Neutrophil (primary cell): ENCODE data around the gene SF3B1.
"Not testable (repeated sequence)": the region's sequence is repeated elsewhere in the genome, so short reads cannot be mapped to it uniquely, and the experiment has no call there.

Experiments used
- H3K27ac ChIP-seq: fragments of 200-600 bp; sonication (generic); 2 replicates; pipeline ENCODE4 v1.5.1; 2016; ENCODE audit warnings: mild to moderate bottlenecking, moderate library complexity
- H3K27me3 ChIP-seq: fragments of 200-600 bp; sonication (generic); 2 replicates; pipeline ENCODE4 v1.6.0; 2016; ENCODE audit warnings: mild to moderate bottlenecking
- H3K36me3 ChIP-seq: fragments of 200-600 bp; sonication (generic); 2 replicates; pipeline ENCODE4 v1.5.1; 2017
- H3K4me1 ChIP-seq, 2 experiments: fragments of 200-600 bp in 1 of 2; sonication (generic) in 1 of 2; 1 replicate in 1 of 2; 2 replicates in 1 of 2; pipeline versions ENCODE4 v1.5.1 to v1.6.1; 2013 to 2016; ENCODE audit warnings: low read depth in 1 of 2, low read length in 1 of 2, mild to moderate bottlenecking in 1 of 2, moderate library complexity in 1 of 2; ENCODE audit not compliant: control insufficient read depth in 1 of 2, insufficient read depth in 1 of 2
- H3K4me3 ChIP-seq, 2 experiments: fragments of 200-600 bp in 1 of 2; sonication (generic) in 1 of 2; 1 replicate in 1 of 2; 2 replicates in 1 of 2; pipeline ENCODE4 v1.5.1; 2013 to 2016; ENCODE audit warnings: low read depth in 1 of 2, low read length in 1 of 2, mild to moderate bottlenecking in 1 of 2, moderate library complexity in 1 of 2
- H3K9me3 ChIP-seq: fragments of 200-600 bp; sonication (generic); 2 replicates; pipeline ENCODE4 v1.5.1; 2016
- TF ChIP-seq, protein P1 (sequence below): fragments of 200-600 bp; sonication (generic); IDR thresholded peaks from 2 replicates; pipeline ENCODE4 v1.5.1; 2016; ENCODE audit warnings: antibody characterized with exemption

The SF3B1 gene, protein sequence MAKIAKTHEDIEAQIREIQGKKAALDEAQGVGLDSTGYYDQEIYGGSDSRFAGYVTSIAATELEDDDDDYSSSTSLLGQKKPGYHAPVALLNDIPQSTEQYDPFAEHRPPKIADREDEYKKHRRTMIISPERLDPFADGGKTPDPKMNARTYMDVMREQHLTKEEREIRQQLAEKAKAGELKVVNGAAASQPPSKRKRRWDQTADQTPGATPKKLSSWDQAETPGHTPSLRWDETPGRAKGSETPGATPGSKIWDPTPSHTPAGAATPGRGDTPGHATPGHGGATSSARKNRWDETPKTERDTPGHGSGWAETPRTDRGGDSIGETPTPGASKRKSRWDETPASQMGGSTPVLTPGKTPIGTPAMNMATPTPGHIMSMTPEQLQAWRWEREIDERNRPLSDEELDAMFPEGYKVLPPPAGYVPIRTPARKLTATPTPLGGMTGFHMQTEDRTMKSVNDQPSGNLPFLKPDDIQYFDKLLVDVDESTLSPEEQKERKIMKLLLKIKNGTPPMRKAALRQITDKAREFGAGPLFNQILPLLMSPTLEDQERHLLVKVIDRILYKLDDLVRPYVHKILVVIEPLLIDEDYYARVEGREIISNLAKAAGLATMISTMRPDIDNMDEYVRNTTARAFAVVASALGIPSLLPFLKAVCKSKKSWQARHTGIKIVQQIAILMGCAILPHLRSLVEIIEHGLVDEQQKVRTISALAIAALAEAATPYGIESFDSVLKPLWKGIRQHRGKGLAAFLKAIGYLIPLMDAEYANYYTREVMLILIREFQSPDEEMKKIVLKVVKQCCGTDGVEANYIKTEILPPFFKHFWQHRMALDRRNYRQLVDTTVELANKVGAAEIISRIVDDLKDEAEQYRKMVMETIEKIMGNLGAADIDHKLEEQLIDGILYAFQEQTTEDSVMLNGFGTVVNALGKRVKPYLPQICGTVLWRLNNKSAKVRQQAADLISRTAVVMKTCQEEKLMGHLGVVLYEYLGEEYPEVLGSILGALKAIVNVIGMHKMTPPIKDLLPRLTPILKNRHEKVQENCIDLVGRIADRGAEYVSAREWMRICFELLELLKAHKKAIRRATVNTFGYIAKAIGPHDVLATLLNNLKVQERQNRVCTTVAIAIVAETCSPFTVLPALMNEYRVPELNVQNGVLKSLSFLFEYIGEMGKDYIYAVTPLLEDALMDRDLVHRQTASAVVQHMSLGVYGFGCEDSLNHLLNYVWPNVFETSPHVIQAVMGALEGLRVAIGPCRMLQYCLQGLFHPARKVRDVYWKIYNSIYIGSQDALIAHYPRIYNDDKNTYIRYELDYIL

DNA sequence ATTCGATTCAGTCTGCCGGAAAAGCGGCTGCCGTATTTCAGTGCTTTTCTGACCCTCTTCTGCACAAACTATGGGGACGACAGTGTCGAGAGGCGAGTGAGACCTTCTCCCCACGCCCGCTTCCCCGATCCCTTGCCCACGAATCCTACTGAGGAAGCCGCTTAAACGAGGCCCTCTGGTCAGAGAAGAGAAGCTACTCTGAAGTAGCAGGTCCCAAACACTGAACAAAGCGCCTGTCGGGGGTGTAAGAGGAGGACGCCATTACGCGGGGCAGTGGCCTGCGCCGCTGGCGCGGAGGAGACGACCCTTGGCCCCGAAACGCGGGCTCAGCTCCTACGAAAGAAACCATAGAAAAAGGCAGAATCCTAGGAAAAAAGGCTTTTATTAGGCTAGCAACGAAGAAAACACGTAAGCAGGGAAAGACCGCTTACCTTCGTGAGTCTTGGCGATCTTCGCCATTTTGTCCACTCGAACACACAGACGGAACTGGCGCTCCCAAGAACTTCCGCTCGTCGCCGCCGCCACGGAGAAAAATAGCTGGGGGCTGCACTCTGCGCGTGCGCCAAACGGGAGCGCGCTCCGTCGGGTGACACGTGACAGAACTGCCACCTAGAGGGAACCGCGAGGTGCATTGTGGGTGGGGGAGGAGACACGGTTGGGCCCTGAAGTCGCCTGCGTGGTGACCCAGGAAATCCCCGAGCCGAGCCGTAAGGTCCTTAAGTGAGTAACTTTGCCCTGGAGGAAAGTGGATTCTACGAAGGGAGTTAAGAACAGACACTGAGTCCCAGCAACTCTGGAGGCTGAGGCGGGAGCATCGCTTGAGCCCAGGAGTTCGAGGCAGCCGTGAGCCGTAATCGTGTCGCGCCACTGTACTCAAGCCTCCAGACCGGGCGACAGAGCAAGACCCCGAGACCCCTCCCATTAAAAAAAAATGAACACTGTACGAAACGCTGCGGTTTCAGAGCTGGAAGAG, at the start of gene SF3B1:
Gene SF3B1, minus strand, starts transcription at position 488 of the 973 bp plus-strand sequence. Its CDS starts 29 bp downstream, at position 459.
- TF ChIP-seq, protein P1, sequence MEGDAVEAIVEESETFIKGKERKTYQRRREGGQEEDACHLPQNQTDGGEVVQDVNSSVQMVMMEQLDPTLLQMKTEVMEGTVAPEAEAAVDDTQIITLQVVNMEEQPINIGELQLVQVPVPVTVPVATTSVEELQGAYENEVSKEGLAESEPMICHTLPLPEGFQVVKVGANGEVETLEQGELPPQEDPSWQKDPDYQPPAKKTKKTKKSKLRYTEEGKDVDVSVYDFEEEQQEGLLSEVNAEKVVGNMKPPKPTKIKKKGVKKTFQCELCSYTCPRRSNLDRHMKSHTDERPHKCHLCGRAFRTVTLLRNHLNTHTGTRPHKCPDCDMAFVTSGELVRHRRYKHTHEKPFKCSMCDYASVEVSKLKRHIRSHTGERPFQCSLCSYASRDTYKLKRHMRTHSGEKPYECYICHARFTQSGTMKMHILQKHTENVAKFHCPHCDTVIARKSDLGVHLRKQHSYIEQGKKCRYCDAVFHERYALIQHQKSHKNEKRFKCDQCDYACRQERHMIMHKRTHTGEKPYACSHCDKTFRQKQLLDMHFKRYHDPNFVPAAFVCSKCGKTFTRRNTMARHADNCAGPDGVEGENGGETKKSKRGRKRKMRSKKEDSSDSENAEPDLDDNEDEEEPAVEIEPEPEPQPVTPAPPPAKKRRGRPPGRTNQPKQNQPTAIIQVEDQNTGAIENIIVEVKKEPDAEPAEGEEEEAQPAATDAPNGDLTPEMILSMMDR = peak; percentile 39
- H3K27me3 ChIP-seq = no peaks in the 10 kb centered on the region
- H3K4me1 ChIP-seq = peaks cover 43 to 51% of the 10 kb centered on the region in 2 experiments
- peak within 1 kb of the TSS; percentile 94 for H3K27ac ChIP-seq
- peak within 1 kb of the TSS; percentile 96 to 100 for H3K4me3 ChIP-seq
- no peaks in the 10 kb centered on the region for H3K36me3 ChIP-seq
- H3K9me3 ChIP-seq = no peaks in the 10 kb centered on the region

DNA sequence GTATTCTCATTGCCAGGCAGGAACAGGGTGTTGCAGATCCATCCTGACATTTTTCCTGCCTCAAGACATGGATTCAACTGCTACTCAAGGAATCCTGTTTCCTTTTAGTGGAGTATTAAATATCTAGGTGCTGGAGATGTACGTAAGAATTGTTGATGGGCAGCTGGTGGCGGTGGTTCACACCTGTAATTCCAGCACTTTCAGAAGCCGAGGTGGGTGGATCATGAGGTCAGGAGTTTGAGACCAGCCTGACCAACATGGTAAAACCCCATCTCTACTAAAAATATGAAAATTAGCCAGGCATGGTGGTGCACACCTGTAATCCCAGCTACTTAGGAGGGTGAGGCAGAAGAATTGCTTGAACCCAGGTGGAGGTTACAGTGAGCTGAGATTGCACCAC, 49.4 kb upstream of the SF3B1 start:
- Histone ChIP-seq H3K27ac (peak overlapping the region; percentile 92), H3K36me3 (peaks cover 44% of the 10 kb centered on the region), H3K4me1 (peaks cover 37 to 43% of the 10 kb centered on the region in 2 experiments)
- not testable (repeated sequence) for H3K4me3 ChIP-seq, H3K27me3 ChIP-seq, H3K9me3 ChIP-seq

DNA sequence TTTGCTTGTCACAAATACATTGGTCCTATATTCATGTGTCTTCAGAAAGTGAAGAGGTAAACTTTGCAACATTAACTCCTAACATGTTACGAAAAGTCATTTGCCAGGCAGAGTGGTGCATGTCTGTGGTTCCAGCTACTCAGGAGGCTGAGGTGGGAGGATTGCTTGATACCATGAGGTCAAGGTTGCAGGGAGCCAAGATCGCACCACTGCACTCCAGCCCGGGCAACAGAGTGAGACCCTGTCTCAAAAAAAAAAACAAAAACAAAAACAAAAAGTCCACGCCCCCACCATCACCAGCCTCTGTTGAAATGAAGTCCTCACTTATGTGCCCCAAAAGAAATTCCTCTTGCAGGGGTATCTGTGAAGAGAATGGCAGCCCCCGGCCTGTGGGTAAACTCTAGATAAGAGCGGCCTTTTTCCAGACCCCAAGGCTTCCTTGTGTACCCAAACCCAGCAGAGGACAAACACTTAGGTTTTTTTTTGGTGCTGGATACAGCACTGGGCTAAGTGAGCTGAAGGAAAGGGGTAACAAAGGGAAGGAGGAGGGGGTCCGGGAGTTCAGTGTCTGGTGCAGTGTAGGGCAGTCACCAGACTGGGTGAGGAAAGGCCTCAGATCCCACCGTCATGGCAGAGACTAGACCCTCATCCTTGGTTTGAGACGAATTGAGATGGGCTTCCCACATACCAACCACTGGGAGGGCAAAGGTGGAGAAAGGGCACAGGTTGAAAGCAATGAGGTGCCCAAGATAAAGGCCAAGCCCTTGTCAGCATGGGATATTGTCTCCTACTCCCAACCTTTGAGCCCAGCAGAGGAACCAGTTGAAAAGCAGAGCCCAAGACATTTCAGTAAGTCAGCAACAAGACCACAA, 45.6 kb upstream of the SF3B1 start:
- no peaks in the 10 kb centered on the region for H3K9me3 ChIP-seq
- TF ChIP-seq, protein P1 = no peak
- H3K36me3 ChIP-seq = peaks cover 27% of the 10 kb centered on the region
- H3K4me3 ChIP-seq = no peak overlapping the region
- peak overlapping the region; percentile 92 for H3K27ac ChIP-seq
- peaks cover 64 to 71% of the 10 kb centered on the region in 2 experiments for H3K4me1 ChIP-seq
- no peaks in the 10 kb centered on the region for H3K27me3 ChIP-seq

DNA sequence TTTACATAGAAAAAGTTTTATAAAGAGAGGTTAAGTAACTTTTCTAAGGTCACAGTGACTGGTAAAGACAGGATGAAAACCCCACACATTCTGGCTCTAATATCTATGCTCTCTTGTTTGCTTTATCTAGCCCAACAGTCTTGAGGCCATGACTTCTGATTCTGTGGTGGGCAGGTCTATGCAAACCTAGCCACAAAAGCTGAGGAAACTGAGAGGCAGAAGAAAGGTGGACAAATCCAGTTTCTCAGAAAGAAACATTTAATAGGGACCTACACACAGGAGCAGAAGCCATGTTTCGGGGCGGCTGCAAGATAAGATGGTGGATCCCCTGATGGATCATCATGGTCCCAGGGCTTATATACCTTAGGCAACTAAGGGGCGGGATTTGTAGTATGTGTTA, 43.0 kb upstream of the SF3B1 start:
- peaks cover 41 to 50% of the 10 kb centered on the region in 2 experiments for H3K4me1 ChIP-seq
- TF ChIP-seq, protein P1 = no peak
- H3K9me3 ChIP-seq = no peaks in the 10 kb centered on the region
- no peak overlapping the region for H3K4me3 ChIP-seq
- peaks cover 52% of the 10 kb centered on the region for H3K36me3 ChIP-seq
- H3K27ac ChIP-seq = peak overlapping the region; percentile 92
- H3K27me3 ChIP-seq = no peaks in the 10 kb centered on the region

- Histone ChIP-seq H3K9me3 (no peaks in the 10 kb centered on the region), H3K36me3 (peaks cover 89% of the 10 kb centered on the region), H3K27me3 (no peaks in the 10 kb centered on the region), H3K27ac (peak overlapping the region; percentile 15), H3K4me3 (no peak overlapping the region), H3K4me1 (peaks cover 6% of the 10 kb centered on the region in 2 experiments)
- TF ChIP-seq, protein P1 = no peak
Measured at GRCh38 chr2:197472166-197472565, 37.3 kb upstream of the SF3B1 start.
